Measurements from ENCODE around the gene RBMS1. TPM values are rescaled to one million over a fixed set of nuclear protein-coding genes. Genes with fewer than 3 reads are reported as not detected.
A peak's percentile ranks its signal among the peaks of the same experiment; 100 is the strongest.

Gene RBMS1
- total and polyA plus RNA-seq, 2 of the 13 experiments (the other 11 are each of a cell fraction or from before 2014, with no cell fraction given), result 55.5 to 110 TPM

GRCh38 chr2:160493227-160494028 lies at the start of gene RBMS1 (continued):
- no peak for TF ChIP-seq ZNF138 (CRISPR knock-in tag; IDR thresholded peaks at IDR 0.05; ENCODE audit: low read depth)
- peak; percentile 31; the same call in 1 of the 2 replicates for TF ChIP-seq THRA (CRISPR knock-in tag; IDR thresholded peaks at IDR 0.05; ENCODE audit: borderline replicate concordance)
- TF ChIP-seq THAP8 (CRISPR knock-in tag; IDR thresholded peaks at IDR 0.05; ENCODE audit: borderline replicate concordance), result no peak
- TF ChIP-seq ZBTB7A (CRISPR knock-in tag; IDR thresholded peaks at IDR 0.05), result peak; percentile 85
- TF ChIP-seq, protein P1, sequence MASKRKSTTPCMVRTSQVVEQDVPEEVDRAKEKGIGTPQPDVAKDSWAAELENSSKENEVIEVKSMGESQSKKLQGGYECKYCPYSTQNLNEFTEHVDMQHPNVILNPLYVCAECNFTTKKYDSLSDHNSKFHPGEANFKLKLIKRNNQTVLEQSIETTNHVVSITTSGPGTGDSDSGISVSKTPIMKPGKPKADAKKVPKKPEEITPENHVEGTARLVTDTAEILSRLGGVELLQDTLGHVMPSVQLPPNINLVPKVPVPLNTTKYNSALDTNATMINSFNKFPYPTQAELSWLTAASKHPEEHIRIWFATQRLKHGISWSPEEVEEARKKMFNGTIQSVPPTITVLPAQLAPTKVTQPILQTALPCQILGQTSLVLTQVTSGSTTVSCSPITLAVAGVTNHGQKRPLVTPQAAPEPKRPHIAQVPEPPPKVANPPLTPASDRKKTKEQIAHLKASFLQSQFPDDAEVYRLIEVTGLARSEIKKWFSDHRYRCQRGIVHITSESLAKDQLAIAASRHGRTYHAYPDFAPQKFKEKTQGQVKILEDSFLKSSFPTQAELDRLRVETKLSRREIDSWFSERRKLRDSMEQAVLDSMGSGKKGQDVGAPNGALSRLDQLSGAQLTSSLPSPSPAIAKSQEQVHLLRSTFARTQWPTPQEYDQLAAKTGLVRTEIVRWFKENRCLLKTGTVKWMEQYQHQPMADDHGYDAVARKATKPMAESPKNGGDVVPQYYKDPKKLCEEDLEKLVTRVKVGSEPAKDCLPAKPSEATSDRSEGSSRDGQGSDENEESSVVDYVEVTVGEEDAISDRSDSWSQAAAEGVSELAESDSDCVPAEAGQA (IDR thresholded peaks at IDR 0.05; ENCODE audit: low read depth), result no peak
- TF ChIP-seq, protein P1 (CRISPR knock-in tag; IDR thresholded peaks at IDR 0.05; ENCODE audit: borderline replicate concordance), result no peak
- no peak for TF ChIP-seq CHCHD3 (CRISPR knock-in tag; IDR thresholded peaks at IDR 0.05)
- TF ChIP-seq, protein P2, sequence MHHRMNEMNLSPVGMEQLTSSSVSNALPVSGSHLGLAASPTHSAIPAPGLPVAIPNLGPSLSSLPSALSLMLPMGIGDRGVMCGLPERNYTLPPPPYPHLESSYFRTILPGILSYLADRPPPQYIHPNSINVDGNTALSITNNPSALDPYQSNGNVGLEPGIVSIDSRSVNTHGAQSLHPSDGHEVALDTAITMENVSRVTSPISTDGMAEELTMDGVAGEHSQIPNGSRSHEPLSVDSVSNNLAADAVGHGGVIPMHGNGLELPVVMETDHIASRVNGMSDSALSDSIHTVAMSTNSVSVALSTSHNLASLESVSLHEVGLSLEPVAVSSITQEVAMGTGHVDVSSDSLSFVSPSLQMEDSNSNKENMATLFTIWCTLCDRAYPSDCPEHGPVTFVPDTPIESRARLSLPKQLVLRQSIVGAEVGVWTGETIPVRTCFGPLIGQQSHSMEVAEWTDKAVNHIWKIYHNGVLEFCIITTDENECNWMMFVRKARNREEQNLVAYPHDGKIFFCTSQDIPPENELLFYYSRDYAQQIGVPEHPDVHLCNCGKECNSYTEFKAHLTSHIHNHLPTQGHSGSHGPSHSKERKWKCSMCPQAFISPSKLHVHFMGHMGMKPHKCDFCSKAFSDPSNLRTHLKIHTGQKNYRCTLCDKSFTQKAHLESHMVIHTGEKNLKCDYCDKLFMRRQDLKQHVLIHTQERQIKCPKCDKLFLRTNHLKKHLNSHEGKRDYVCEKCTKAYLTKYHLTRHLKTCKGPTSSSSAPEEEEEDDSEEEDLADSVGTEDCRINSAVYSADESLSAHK (CRISPR knock-in tag; IDR thresholded peaks at IDR 0.05; ENCODE audit: borderline replicate concordance), result no peak
- TF ChIP-seq CAMTA2 (CRISPR knock-in tag; IDR thresholded peaks at IDR 0.05; ENCODE audit: borderline replicate concordance), result no peak
- TF ChIP-seq SRSF9 (IDR thresholded peaks at IDR 0.05; ENCODE audit: borderline replicate concordance, insufficient read depth, low read depth, low read length, poor library complexity, severe bottlenecking), result no peak
- TF ChIP-seq ATF2 (CRISPR knock-in tag; IDR thresholded peaks at IDR 0.05), result 0 out of 2 replicates have a peak, but pooled peaks have one; percentile 25
- no peak for TF ChIP-seq HMG20A (CRISPR knock-in tag; IDR thresholded peaks at IDR 0.05; ENCODE audit: borderline replicate concordance)
- TF ChIP-seq RFX1 (IDR thresholded peaks at IDR 0.05), result no peak
- no peak for TF ChIP-seq GABPA (IDR thresholded peaks at IDR 0.05; ENCODE audit: low read depth, low read length)
- TF ChIP-seq GABPA (CRISPR knock-in tag; IDR thresholded peaks at IDR 0.05; ENCODE audit: low read depth), result no peak
- no peak for TF ChIP-seq RXRA (CRISPR knock-in tag; IDR thresholded peaks at IDR 0.05)
- no peak for TF ChIP-seq ZNF550 (CRISPR knock-in tag; IDR thresholded peaks at IDR 0.05; ENCODE audit: borderline replicate concordance)

Data from HepG2 (cell line).